Measurements from ENCODE around the gene RALGAPB.

- TF ChIP-seq HDAC2 (CRISPR knock-in tag; IDR thresholded peaks at IDR 0.05) (no peak), PATZ1 (CRISPR knock-in tag; IDR thresholded peaks at IDR 0.05) (no peak), SP1 (IDR thresholded peaks at IDR 0.05) (no peak), SP1 (CRISPR knock-in tag; IDR thresholded peaks at IDR 0.05) (no peak), NFE2L2 (IDR thresholded peaks at IDR 0.05; ENCODE audit: low read length) (no peak), MED13 (CRISPR knock-in tag; IDR thresholded peaks at IDR 0.05) (no peak), ZNF556 (CRISPR knock-in tag; IDR thresholded peaks at IDR 0.05; ENCODE audit: borderline replicate concordance) (no peak), ZNF18 (CRISPR knock-in tag; IDR thresholded peaks at IDR 0.05; ENCODE audit: insufficient replicate concordance) (no peak), JUNB (CRISPR knock-in tag; IDR thresholded peaks at IDR 0.05; ENCODE audit: borderline replicate concordance) (no peak)
Measured at GRCh38 chr20:38485041-38485440, 12.4 kb downstream of the RALGAPB start.
